K562 (cell line): ENCODE results near the gene PLXNA2. TPM values are rescaled to one million over a fixed set of nuclear protein-coding genes. Genes with fewer than 3 reads are reported as not detected.

Experiments used
- ATAC-seq: fragments of 200-7000 bp; cut with Tn5 transposase; 3 replicates; pipeline ENCODE4 v1.9.1; 2020; ENCODE audit warnings: moderate library complexity
- BruUV-seq: library from RNA; stranded (reverse); fragments of 400-500 nt; replicated peaks from 2 replicates; lab custom pipeline; 2021; lab: Mats Ljungman, UMichigan
- CTCF ChIA-PET: fragments of 300-600 bp; formaldehyde crosslinking; extraction: SDS; loops from one replicate; lab custom pipeline; 2021; ENCODE audit warnings: low intra/inter-chr PET ratio; lab: Yijun Ruan, JAX
- POLR2A ChIA-PET: fragments of 300-600, 350-650 bp; sonication (Branson Sonifier 250); formaldehyde crosslinking; extraction: SDS; loops from one replicate; lab custom pipeline; 2021; ENCODE audit warnings: antibody characterized with exemption, inconsistent platforms; lab: Yijun Ruan, JAX
- DNase-seq, 4 experiments: peaks; one replicate each; pipeline versions ENCODE4 v3.0.0 to v3.0.0-alpha.2; 2011 to 2018; ENCODE audit warnings: low spot score in 3 of 4, mixed read lengths in 3 of 4; ENCODE audit errors: extremely low read depth in 1 of 4
- FAIRE-seq: peaks from 2 replicates; lab custom pipeline; 2011; peaks lifted over from hg19 to GRCh38; lab: Jason Lieb, UNC
- H2AFZ ChIP-seq: 2 replicates; pipeline ENCODE4 v1.6.0; 2011; ENCODE audit warnings: low read depth, low read length, control low read depth, inconsistent platforms
- H3K27ac ChIP-seq: fragments of 200-600 bp; 3 replicates; pipeline ENCODE4 v1.8.0; 2011; ENCODE audit warnings: low read depth, mild to moderate bottlenecking, control low read depth, inconsistent platforms, low read length, moderate library complexity, mixed read lengths; ENCODE audit errors: extremely low read depth
- H3K27me3 ChIP-seq, 2 experiments: fragments of 300-600 bp in 1 of 2; 2 replicates in 1 of 2; 3 replicates in 1 of 2; pipeline versions ENCODE4 v1.6.0 to v1.8.0; 2011; ENCODE audit warnings: inconsistent platforms in 2 of 2, low read length in 2 of 2, mild to moderate bottlenecking in 1 of 2, mixed read lengths in 1 of 2, moderate library complexity in 1 of 2; ENCODE audit not compliant: control insufficient read depth in 2 of 2, insufficient read depth in 2 of 2
- H3K36me3 ChIP-seq: fragments of 300-600 bp; 3 replicates; pipeline ENCODE4 v1.8.0; 2011; ENCODE audit warnings: mild to moderate bottlenecking, low read length, inconsistent platforms; ENCODE audit not compliant: control insufficient read depth, insufficient read depth
- H3K4me1 ChIP-seq, 2 experiments: fragments of 200-600 bp in 1 of 2; replicated peaks in 1 of 2; 2 replicates in 1 of 2; 3 replicates in 1 of 2; pipeline versions ENCODE4 v1.5.1 to v1.8.0; 2011; ENCODE audit warnings: inconsistent platforms in 2 of 2, low read length in 2 of 2, mild to moderate bottlenecking in 1 of 2, mixed read lengths in 1 of 2, moderate library complexity in 1 of 2; ENCODE audit not compliant: control insufficient read depth in 2 of 2, insufficient read depth in 2 of 2
- H3K4me2 ChIP-seq: 2 replicates; pipeline ENCODE4 v1.6.1; 2011; ENCODE audit warnings: low read length, control low read depth, inconsistent platforms, mixed read lengths; ENCODE audit not compliant: insufficient read depth
- H3K4me3 ChIP-seq: fragments of 200-600 bp; sonication (generic), shearing (Covaris generic); 2 replicates; pipeline ENCODE4 v1.5.1; 2016; ENCODE audit warnings: control low read depth, inconsistent platforms
- H3K79me2 ChIP-seq: fragments of 200-600 bp; 3 replicates; pipeline ENCODE4 v1.8.0; 2011; ENCODE audit warnings: low read length, inconsistent platforms; ENCODE audit not compliant: control insufficient read depth, insufficient read depth
- H3K9ac ChIP-seq, 2 experiments: 2 replicates each; pipeline versions ENCODE4 v1.6.0 to v1.6.1; 2011; ENCODE audit warnings: low read depth in 2 of 2, low read length in 2 of 2, control low read depth in 1 of 2, inconsistent platforms in 1 of 2, mild to moderate bottlenecking in 1 of 2, mixed read lengths in 1 of 2; ENCODE audit not compliant: insufficient read depth in 1 of 2
- H3K9me1 ChIP-seq: one replicate; pipeline ENCODE4 v1.6.0; 2011; ENCODE audit warnings: inconsistent platforms, mild to moderate bottlenecking, low read length, moderate library complexity; ENCODE audit not compliant: control insufficient read depth, insufficient read depth
- H3K9me3 ChIP-seq: replicated peaks from 2 replicates; pipeline ENCODE4 v1.5.1; 2011; ENCODE audit warnings: low read depth, low read length, inconsistent platforms; ENCODE audit not compliant: control insufficient read depth, insufficient read depth
- H4K20me1 ChIP-seq: replicated peaks from 2 replicates; pipeline ENCODE4 v1.6.1; 2011; ENCODE audit warnings: low read length, inconsistent platforms, mixed read lengths; ENCODE audit not compliant: control insufficient read depth, insufficient read depth
- CBX2 ChIP-seq: fragments of 200-600 bp; sonication (generic); IDR thresholded peaks from one replicate; pipeline ENCODE4 v1.6.1; 2012; ENCODE audit warnings: mild to moderate bottlenecking, low read length, inconsistent platforms; ENCODE audit not compliant: insufficient read depth, poor library complexity, severe bottlenecking
- CBX5 ChIP-seq: IDR thresholded peaks from 2 replicates; pipeline ENCODE4 v1.6.1; 2014; ENCODE audit warnings: low read depth, borderline replicate concordance
- COPS2 ChIP-seq: fragments of 450-650 bp; conservative IDR thresholded peaks from 2 replicates; pipeline ENCODE4 v1.6.1; 2016; ENCODE audit warnings: mild to moderate bottlenecking, moderate library complexity
- CREBBP ChIP-seq: IDR thresholded peaks from one replicate; pipeline ENCODE4 v1.6.1; 2012; ENCODE audit warnings: low read depth, mild to moderate bottlenecking, control low read depth, inconsistent platforms, low read length
- GTF2A2 ChIP-seq: IDR thresholded peaks from 2 replicates; pipeline ENCODE4 v1.6.1; 2016; ENCODE audit warnings: mild to moderate bottlenecking, missing genetic modification characterization, missing compliant biosample characterization
- HEY1 ChIP-seq: fragments of 250-450 bp; sonication (Bioruptor Pico); IDR thresholded peaks from 2 replicates; pipeline ENCODE4 v1.5.0; 2020; ENCODE audit warnings: mild to moderate bottlenecking, moderate library complexity, borderline replicate concordance
- HNRNPK ChIP-seq: fragments of 200-400 bp; formaldehyde crosslinking; IDR thresholded peaks from one replicate; pipeline ENCODE4 v1.6.1; 2018; ENCODE audit warnings: mild to moderate bottlenecking, low read depth, low read length; ENCODE audit not compliant: poor library complexity, severe bottlenecking
- MAFG ChIP-seq: fragments of 450-650 bp; conservative IDR thresholded peaks from 2 replicates; pipeline ENCODE4 v1.6.1; 2016; ENCODE audit warnings: missing genetic modification characterization, missing compliant biosample characterization
- MAFK ChIP-seq: IDR thresholded peaks from 2 replicates; pipeline ENCODE4 v1.6.1; 2011; ENCODE audit warnings: low read length, improper control_type of control experiment
- POLR2A ChIP-seq: fragments of 450-650 bp; conservative IDR thresholded peaks from 2 replicates; pipeline ENCODE4 v1.6.1; 2016
- SNIP1 ChIP-seq: fragments of 450-650 bp; IDR thresholded peaks from 2 replicates; pipeline ENCODE4 v1.7.1; 2017; ENCODE audit warnings: low read depth, mild to moderate bottlenecking
- SOX6 ChIP-seq: fragments of 450-650 bp; IDR thresholded peaks from 2 replicates; pipeline ENCODE4 v1.6.1; 2014; ENCODE audit warnings: mild to moderate bottlenecking
- SRF ChIP-seq, 2 experiments: fragments of 250-450, 450-650 bp in 1 of 2; sonication (Bioruptor Pico) in 1 of 2; sonication (generic) in 1 of 2; formaldehyde crosslinking; IDR thresholded peaks; 2 replicates each; pipeline versions ENCODE4 v1.5.0 to v1.5.1; 2020 to 2022; ENCODE audit warnings: mild to moderate bottlenecking in 1 of 2, missing genetic modification reagents in 1 of 2
- SUPT5H ChIP-seq: fragments of 450-650 bp; IDR thresholded peaks from 2 replicates; pipeline ENCODE4 v1.6.1; 2016
- TAL1 ChIP-seq: fragments of 450-650 bp; IDR thresholded peaks from 2 replicates; pipeline ENCODE4 v1.6.1; 2016; ENCODE audit warnings: mild to moderate bottlenecking
- ZNF23 ChIP-seq: fragments of 250-450 bp; sonication (Bioruptor Pico); IDR thresholded peaks from 2 replicates; pipeline ENCODE4 v1.4.0; 2020; ENCODE audit warnings: mild to moderate bottlenecking
- ZNF274 ChIP-seq: IDR thresholded peaks from 2 replicates; pipeline ENCODE4 v1.6.1; 2011; ENCODE audit warnings: low read depth, mild to moderate bottlenecking, low read length, moderate library complexity, borderline replicate concordance
- WGBS: fragments of 100-300 bp; shearing (Covaris generic); methylation state at CpG from one replicate; pipeline ENCODE4 v1.1.6; 2016; ENCODE audit warnings: low coverage, mixed read lengths; ENCODE audit not compliant: insufficient coverage; ENCODE audit errors: missing lambda C conversion rate; 5-methylcytosine and 5-hydroxymethylcytosine counted together
- in situ Hi-C: fragments of 300-500 bp; cut with MboI; formaldehyde crosslinking; loops from 4 replicates; pipeline ENCODE4 v1.15.0; 2018; ENCODE audit warnings: inconsistent platforms, mixed read lengths
- intact Hi-C: fragments of 100-400 bp; cut with micrococcal nuclease; formaldehyde crosslinking; loops from 2 replicates; pipeline ENCODE4 v1.14.2; 2022
- polyA plus RNA-seq, 8 experiments: library from polyadenylated mRNA; depleted of rRNA in 4 of 8; stranded (reverse) in 5 of 8; unstranded in 3 of 8; fragments of >200 nt; fragmentation: Nextera tagmentation in 2 of 8; fragmentation: Illumina TruSeq in 1 of 8; extraction: Ambion mirVana in 2 of 8; extraction: Trizol in 1 of 8; gene quantifications; 2 replicates each; pipeline versions ENCODE4 v1.2.1 to v1.2.3, GENCODE V29; 2011 to 2014; ENCODE audit warnings: inconsistent platforms in 1 of 8, missing spikeins in 1 of 8
- total RNA-seq, 7 experiments: library from RNA; depleted of rRNA in 6 of 7; stranded (reverse); fragments of >200 nt in 6 of 7; fragmentation: Illumina TruSeq in 2 of 7; extraction: Trizol in 2 of 7; gene quantifications; 2 replicates each; pipeline versions ENCODE4 v1.2.1 to v1.2.3, GENCODE V29; 2011 to 2021; ENCODE audit warnings: low replicate concordance in 1 of 7
- TF ChIP-seq, protein P1 (sequence below), 2 experiments: fragments of 450-650 bp in 1 of 2; IDR thresholded peaks; 2 replicates each; pipeline ENCODE4 v1.6.1; 2011 to 2017; ENCODE audit warnings: low read depth in 2 of 2, antibody characterized with exemption in 1 of 2, borderline replicate concordance in 1 of 2, low read length in 1 of 2, mild to moderate bottlenecking in 1 of 2, mixed read lengths in 1 of 2; ENCODE audit not compliant: control insufficient read depth in 1 of 2
- TF ChIP-seq, protein P2 (sequence below): sonication (generic); formaldehyde crosslinking; IDR thresholded peaks from 2 replicates; pipeline ENCODE4 v1.8.1; 2023; ENCODE audit warnings: mild to moderate bottlenecking, missing genetic modification reagents
- TF ChIP-seq, protein P3 (sequence below): IDR thresholded peaks from 3 replicates; pipeline ENCODE4 v1.6.1; 2011; ENCODE audit warnings: borderline replicate concordance, mild to moderate bottlenecking; ENCODE audit not compliant: insufficient read length, insufficient read depth

PLXNA2 gene
- total and polyA plus RNA-seq, 9 of the 15 experiments (the other 6 are each of a cell fraction or from before 2014, with no cell fraction given) = 0.01 to 1.3 (median 0.32) TPM

DNA sequence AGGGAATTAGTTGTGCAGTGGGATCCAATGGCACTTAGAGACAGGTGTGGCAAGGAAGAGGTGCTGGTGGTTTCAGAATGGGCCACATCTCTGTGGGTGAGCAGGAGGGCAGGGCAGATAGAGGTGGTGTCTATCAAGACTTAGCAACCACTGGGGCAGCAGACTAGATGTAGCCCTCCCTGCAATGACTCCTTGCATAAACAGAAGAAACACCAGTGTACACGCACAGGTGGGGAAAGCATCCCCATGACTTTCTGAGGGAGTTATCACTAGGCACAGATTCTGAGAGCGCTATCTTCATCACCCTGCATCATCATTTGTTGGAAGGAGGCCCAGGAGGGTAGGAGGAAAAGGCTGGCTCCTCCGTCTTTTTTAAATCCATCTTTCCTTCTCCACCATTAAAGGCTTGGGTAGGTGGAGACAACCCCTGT lies 58.4 kb downstream of the PLXNA2 start:
- Histone ChIP-seq H3K9ac (no peak overlapping the region), H2AFZ (no peak overlapping the region), H3K9me3 (no peaks in the 10 kb centered on the region), H3K27ac (no peak overlapping the region), H3K36me3 (no peaks in the 10 kb centered on the region), H3K79me2 (no peaks in the 10 kb centered on the region), H4K20me1 (no peaks in the 10 kb centered on the region), H3K27me3 (peaks cover under 1 to 2% of the 10 kb centered on the region in 2 experiments; a peak in 2 of 5 replicates), H3K4me1 (peaks cover 43 to 46% of the 10 kb centered on the region in 2 experiments), H3K4me2 (no peak overlapping the region), H3K4me3 (no peak overlapping the region), H3K9me1 (no peaks in the 10 kb centered on the region)
- CTCF ChIA-PET = no interaction called here
- DNase-seq (peak in 3 of 4 experiments; percentile 48 to 57 (median 50)), ATAC-seq (no peak), FAIRE-seq (no peak)
- in situ Hi-C loops = no loop called here
- intact Hi-C loops = loop anchor here (2.0 kb wide), 1 partner anchor 53 kb away; no protein-coding TSS in a partner anchor
- 12% methylated on average over 3 of the region's 3 CpGs for WGBS
- POLR2A ChIA-PET = interaction anchor here (0.6 to 2.0 kb wide), 4 partner anchors 8 to 223 kb away, joined by 3 to 10 read pairs (median 3); no protein-coding TSS in a partner anchor
- no TSS peak for BruUV-seq
- TF ChIP-seq ZNF274 (no peak), HNRNPK (no peak), SRF (CRISPR knock-in tag; IDR thresholded peaks at IDR 0.05) (no peak), COPS2 (no peak), GTF2A2 (tag) (no peak), MAFG (tag) (no peak), MAFK (no peak), SOX6 (0 out of 2 replicates have a peak, but pooled peaks have one; percentile 22), CREBBP (no peak), TAL1 (peak; percentile 46), CBX5 (no peak), POLR2A (no peak), HEY1 (no peak), CBX2 (no peak), SNIP1 (no peak), SUPT5H (no peak), ZNF23 (CRISPR knock-in tag) (no peak)
- TF ChIP-seq, protein P1, sequence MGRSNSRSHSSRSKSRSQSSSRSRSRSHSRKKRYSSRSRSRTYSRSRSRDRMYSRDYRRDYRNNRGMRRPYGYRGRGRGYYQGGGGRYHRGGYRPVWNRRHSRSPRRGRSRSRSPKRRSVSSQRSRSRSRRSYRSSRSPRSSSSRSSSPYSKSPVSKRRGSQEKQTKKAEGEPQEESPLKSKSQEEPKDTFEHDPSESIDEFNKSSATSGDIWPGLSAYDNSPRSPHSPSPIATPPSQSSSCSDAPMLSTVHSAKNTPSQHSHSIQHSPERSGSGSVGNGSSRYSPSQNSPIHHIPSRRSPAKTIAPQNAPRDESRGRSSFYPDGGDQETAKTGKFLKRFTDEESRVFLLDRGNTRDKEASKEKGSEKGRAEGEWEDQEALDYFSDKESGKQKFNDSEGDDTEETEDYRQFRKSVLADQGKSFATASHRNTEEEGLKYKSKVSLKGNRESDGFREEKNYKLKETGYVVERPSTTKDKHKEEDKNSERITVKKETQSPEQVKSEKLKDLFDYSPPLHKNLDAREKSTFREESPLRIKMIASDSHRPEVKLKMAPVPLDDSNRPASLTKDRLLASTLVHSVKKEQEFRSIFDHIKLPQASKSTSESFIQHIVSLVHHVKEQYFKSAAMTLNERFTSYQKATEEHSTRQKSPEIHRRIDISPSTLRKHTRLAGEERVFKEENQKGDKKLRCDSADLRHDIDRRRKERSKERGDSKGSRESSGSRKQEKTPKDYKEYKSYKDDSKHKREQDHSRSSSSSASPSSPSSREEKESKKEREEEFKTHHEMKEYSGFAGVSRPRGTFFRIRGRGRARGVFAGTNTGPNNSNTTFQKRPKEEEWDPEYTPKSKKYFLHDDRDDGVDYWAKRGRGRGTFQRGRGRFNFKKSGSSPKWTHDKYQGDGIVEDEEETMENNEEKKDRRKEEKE (IDR thresholded peaks at IDR 0.05; ENCODE audit: borderline replicate concordance in 1 of 2, control insufficient read depth in 1 of 2, low read depth in 2 of 2, low read length in 1 of 2) = no peak
- TF ChIP-seq, protein P2, sequence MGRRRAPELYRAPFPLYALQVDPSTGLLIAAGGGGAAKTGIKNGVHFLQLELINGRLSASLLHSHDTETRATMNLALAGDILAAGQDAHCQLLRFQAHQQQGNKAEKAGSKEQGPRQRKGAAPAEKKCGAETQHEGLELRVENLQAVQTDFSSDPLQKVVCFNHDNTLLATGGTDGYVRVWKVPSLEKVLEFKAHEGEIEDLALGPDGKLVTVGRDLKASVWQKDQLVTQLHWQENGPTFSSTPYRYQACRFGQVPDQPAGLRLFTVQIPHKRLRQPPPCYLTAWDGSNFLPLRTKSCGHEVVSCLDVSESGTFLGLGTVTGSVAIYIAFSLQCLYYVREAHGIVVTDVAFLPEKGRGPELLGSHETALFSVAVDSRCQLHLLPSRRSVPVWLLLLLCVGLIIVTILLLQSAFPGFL (CRISPR knock-in tag) = no peak
- TF ChIP-seq, protein P3, sequence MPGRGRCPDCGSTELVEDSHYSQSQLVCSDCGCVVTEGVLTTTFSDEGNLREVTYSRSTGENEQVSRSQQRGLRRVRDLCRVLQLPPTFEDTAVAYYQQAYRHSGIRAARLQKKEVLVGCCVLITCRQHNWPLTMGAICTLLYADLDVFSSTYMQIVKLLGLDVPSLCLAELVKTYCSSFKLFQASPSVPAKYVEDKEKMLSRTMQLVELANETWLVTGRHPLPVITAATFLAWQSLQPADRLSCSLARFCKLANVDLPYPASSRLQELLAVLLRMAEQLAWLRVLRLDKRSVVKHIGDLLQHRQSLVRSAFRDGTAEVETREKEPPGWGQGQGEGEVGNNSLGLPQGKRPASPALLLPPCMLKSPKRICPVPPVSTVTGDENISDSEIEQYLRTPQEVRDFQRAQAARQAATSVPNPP = no peak
